HG03139 (cell line): ENCODE measurements around the gene GRPEL1.

Experiments
- ATAC-seq: cut with Tn5 transposase; IDR thresholded peaks from one replicate; pipeline ENCODE4 v1.9.1; 2021; ENCODE audit not compliant: unreplicated experiment

Gene GRPEL1

DNA sequence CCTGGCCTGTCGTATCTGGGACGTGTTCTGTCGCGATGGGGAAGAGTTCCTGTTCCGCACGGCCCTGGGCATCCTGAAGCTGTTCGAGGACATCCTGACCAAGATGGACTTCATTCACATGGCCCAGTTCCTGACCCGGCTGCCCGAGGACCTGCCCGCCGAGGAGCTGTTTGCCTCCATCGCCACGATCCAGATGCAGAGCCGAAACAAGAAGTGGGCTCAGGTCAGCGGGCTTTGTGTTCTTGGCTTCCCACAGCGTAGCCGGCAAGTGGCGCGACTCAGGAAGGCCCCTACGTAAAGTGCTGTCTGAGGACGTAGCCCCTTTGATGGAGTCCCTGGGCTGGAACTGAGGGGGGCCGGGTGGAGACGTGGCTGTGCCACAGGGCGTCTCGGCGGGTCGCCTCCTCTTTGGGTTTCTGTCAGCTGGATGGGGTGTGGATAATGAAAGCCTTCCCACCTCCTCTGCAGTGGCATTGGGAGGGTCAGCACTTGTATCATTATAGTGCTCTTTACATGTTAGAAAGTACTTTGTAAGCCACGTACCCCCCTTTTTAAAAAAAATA is 42.7 kb downstream of the GRPEL1 start:
- ATAC-seq = no peak

- no peak for ATAC-seq
Observed at GRCh38 chr4:7024336-7024890, 43.5 kb downstream of the GRPEL1 start.

- ATAC-seq = no peak
Observed at GRCh38 chr4:7023901-7024300, 44.0 kb downstream of the GRPEL1 start.

GRCh38 chr4:7023486-7023885 is 44.4 kb downstream of the GRPEL1 start:
- no peak for ATAC-seq

DNA sequence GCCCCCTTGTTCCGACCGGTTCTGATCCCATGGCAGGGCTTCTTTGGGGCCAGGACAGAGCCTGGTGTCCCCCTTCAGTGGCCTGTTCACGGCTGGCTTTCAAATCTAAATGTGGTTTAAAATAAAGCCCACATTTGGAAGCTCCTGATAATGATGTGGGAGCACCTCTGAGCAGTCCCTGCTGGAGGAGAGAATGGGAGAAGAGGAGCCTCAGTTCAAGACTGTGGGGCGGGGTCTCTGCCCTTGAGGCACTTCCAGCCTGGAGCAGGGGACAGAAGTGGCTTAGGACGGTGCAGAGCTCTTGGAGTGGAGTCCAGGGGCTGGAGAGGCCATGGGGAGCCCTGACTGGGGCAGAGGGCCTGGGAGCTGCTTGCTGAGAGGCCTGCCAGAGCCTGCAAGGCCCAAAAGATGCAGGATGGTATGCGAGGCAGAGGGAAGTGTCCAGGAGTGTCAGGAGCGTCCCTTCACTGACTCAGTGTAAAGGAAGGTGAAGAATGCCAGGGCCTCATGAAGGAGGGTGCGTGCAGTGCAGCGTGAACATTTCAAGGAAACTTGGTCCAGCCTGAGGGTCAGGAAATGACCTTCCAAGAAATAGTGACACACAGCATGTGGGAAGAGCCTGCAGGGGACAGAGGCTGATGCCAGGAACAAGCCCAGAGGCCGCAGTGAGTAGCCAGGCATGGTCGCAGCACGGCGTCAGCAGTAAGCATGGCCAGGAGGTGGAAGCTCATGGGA is 45.8 kb downstream of the GRPEL1 start:
- ATAC-seq = no peak

- ATAC-seq = no peak
Observed at GRCh38 chr4:7021355-7021754, 46.5 kb downstream of the GRPEL1 start.

GRCh38 chr4:7020856-7021255 is 47.0 kb downstream of the GRPEL1 start:
- no peak for ATAC-seq

- ATAC-seq = no peak
Observed at GRCh38 chr4:7020290-7020689, 47.6 kb downstream of the GRPEL1 start.

DNA sequence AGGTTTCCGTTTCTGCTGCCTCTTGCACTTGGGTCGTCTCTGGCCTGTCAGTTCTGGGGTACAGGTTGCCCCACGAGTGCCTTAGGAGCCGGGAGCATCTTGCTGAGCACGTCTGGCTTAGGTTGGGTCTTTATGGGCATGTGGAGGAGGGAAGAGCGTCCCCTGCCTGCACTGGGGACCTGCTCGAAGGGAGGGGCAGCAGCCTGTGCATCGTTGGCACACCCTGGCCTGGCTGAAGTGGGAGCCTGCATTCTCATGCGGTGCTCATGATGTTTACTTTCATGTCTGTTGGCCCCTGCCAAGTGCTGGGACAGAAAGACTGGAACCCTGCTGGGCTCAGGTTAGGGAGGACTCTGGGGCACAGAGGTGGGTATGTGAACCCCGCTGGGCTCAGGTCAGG is 48.5 kb downstream of the GRPEL1 start:
- no peak for ATAC-seq

GRCh38 chr4:7018281-7018680 is 49.6 kb downstream of the GRPEL1 start:
- no peak for ATAC-seq

DNA sequence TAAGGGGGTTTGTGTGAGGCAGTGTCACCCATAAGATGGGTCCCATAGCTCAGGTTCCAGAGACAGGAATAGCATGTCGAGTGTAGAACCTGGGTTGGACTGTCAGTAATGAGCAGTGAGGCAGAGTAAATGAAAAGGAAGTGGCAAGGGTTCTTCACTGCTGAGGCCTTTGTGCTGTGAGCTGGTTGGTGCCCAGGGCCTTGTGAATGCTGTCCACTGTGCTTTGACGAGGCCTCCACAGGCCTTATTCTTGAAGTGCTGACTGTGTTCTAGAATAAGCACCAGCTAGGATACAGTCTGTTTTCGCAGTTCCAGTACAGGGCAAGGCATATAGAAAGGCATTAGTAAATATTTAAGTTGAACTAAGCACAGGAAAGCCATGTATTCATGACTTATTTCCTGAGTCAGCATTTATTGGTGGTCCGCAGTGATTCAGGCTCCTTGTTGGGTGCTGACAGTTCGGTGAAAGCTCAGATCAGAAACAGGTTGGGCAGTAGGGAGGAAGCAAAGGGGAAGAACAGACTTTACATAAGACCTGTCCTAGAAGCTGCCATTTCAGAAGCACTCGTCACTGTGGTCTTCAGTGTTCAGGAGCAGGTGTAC is 50.3 kb downstream of the GRPEL1 start:
- no peak for ATAC-seq

- ATAC-seq = no peak
Observed at GRCh38 chr4:7016512-7016911, 51.4 kb downstream of the GRPEL1 start.

DNA sequence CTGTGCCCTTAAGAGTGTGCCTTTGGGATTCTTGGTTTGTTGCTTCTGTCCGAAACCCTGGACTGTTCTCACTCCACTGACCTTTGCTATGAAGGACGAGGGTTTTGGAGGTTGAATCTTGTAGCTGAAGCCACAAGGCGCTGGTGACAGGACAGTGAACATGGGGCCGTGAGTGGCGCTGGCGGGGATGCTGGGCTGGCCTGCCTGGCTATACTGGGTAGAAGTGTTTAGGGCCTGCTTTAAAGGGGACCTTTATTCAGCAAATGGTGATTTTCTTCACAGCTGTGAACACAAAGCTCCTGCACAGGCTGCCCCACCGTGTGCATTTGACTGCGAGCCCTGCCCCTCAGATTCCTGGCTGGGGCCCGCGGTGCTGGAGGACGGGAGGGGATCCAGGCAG is 51.8 kb downstream of the GRPEL1 start:
- no peak for ATAC-seq

GRCh38 chr4:7015383-7016035 is 52.4 kb downstream of the GRPEL1 start:
- ATAC-seq = no peak

- ATAC-seq = no peak
Observed at GRCh38 chr4:7014815-7015214, 53.0 kb downstream of the GRPEL1 start.

GRCh38 chr4:7013175-7013574 is 54.7 kb downstream of the GRPEL1 start:
- ATAC-seq = no peak

DNA sequence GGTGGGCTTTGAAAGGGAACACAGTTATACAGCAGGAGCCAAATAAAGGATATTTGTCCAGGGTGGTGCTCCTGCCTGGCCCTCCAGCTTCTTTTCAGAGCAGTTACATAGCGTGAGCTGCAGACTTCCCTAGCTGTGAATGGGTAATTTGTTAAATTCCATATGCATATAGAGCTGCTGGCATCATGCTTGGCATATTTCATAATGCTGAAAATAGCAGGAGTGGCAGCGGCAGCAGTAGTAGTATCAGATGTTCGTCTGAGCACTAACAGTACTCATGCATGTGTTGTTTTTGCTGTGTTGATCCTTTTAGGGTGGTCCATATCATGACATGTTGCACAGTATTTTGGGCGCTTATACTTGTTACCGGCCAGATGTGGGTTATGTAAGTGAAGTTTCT is 58.3 kb downstream of the GRPEL1 start:
- ATAC-seq = no peak
